IPS DF 4.7 (cell line): ENCODE results near the gene SOX2.

Experiments
- DNase-seq: peaks from one replicate; pipeline ENCODE4 v3.0.0-alpha.2; 2013; ENCODE audit warnings: low spot score; ENCODE audit errors: extremely low read depth

SOX2 gene

DNA sequence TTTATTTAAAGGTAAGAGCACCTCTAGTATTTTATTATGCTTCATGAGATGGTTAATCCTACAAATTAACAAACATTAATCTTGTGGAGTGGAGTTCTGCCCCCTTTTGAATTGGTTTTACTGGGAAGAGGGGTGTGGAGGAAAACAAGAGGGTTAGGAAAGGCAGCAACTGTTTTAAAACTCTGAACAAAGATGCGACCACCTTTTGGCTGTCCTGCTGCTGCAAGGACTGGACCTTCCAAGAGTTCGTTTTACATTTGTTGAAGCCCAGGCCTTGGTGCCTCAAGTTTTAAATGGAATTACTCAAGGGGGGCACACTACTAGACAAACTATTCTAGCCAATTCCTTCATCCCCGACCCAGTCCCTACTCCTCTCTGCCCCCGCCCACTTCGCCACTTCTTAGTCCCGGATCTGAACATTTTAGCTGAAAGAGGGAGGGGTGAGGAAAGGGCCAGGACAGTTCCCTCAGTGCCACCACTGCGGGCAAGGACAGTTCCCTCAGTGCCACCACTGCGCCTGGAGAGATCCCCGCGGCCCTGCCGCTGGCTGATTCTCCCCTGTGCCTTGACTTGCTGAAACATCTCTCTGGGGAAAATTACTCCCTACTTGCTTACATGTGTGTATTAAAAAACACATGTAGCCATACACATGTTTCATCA lies 11.2 kb downstream of the SOX2 start:
- no peak for DNase-seq

DNA sequence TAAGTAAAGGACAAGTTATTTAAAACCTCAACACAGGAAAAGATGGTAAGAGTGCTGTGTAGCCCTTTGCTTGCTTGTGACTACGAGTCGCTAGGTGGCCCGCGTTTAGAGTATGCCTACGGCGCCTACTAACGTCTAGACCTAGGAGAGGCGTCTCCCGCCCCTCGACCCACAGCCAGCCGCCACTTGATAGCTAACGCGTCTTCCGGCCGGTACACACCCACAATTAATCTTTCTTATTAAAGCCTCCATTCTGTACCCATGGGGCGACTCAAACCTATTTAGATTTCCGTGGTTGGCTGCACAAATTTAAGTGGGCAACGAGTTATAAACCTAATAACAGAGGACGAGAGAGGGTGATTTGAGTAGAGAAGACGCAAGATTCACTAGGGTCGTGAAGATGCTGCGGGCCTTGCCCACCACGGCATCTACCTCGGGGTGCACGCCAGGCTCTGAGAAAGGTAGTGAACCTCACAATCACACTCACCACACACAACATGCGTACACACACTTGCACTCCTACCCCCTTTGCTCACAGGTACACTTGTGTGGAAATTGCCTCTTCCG lies 12.0 kb downstream of the SOX2 start:
- DNase-seq, result no peak

DNA sequence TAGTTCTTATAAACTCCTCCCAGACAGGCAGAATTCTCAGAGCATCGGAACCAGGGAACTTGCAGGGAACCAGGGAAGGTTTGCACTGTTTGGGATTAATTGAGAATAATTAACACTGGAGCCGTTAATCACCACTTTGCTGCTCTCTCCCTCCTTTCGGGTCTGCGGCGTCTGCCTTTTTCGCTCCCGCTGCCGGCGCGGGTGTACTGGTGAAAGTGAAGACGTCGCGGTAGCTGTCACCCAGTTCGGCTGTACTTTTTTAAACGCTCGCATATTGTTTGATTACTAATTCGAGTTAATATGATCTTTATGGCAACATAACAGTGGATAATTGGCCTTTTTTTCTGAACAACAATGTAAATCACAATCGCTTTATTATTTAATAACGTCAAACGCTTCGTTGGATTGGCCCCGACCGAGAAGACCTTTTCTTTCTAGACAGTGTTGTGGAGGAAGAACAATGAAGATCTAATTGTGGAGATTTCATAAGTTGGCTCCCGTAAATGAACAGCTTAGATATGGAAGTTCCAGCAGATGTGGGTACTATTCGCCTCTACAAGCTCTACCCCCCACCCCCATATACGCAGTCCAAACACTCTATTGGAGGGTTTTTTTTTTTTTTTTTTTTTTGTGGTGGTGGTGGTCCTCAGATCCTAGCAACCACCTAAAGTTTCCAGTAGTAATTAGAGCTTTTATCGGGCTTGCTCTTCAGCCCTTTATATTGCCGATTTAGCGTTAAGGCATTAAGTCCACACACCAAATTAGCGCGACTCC lies 12.7 kb downstream of the SOX2 start:
- no peak for DNase-seq

DNA sequence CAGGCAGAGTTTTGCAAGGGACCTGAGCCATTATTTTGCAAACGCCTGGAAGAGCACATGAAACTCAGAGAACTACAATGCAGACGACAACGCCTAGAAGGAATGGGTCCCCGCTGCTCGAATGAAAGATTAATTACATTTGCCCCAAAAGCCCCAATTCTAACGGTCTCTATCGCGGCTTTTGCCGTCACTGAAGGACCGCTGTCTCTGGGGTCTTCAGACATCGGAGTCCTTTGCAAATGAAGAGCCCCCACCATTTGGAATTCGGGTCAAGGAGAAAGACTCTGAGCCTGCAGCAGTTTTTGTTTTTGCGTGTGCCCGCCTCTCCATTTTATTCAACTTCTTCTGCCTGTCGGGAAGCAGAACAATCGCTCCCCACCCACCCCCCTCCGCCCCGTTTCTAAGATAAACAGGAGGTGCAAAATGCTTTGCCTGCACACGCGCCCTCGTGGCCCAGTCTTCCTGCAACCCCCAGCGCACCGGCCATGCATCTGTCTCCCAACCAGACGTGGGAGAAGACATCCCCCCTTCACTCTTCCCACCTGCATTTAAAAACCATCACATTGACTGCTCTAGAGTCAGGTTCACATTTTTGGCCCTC lies 13.5 kb downstream of the SOX2 start:
- no peak for DNase-seq

DNA sequence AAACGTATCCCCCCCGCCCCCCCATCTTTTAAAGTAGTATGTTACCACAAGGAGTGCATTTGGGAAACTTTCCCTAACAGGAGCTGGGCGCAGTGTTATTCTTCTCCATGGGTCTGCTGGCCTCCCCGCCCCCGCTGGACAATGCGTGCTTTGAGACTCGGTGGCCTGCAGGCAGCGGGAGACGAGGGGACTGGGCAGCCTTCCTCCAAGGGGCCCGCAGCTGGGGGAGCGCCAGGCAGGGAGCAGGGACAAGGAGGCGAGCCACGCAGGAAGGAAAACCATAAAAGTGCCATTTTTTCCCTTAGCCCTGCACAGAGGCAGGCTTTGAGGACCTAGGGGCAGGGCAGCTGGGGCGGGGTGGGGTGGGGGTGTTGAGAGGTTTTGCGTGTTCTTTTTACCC lies 14.1 kb downstream of the SOX2 start:
- DNase-seq, result no peak

DNA sequence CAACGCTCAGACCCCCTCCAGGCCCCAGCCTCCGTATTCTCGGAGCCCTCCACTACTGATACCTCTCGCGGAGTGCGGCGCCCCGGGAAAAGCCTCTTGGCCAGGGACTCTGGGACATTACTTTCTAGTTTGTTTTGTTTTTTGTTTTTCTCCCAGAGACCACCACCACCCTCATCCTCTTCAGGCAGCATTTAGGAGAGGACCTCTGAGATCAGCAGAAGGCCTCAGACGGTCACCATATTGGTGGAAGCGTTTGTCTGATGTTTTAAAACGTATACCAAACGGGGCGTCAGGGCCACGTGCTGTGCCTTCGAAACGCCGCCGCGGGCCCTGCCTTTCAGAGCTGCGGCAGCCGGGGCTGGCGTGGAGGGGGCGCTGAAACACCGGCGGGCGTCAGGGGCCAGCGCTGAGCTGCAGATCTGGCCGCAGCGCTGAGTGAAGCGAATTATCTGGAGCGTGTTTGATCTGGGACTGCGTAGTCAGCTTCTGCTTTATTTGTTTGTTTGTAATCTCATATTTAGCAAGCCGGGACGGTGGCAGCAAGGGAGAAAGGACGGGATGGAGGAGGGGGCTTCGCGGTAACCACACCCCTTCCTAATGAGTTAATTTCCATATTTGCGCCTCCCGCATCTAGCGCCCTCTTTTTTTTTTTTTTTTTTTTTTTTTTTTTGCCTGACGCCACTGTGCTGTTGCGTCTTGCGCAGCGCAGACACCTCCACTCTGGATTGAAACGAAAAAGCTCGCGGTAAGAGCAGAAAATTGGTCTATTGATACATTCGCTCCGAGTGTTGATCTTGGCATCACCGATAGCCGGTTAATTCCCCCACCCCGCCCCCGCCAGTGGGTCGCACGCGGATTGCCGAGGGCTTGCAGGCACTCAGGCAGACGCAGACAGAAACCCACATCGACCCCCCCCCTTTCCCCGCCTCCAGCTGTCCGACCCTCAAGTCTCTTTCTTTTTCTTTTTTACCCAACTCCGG lies 14.9 kb downstream of the SOX2 start:
- DNase-seq, result no peak

DNA sequence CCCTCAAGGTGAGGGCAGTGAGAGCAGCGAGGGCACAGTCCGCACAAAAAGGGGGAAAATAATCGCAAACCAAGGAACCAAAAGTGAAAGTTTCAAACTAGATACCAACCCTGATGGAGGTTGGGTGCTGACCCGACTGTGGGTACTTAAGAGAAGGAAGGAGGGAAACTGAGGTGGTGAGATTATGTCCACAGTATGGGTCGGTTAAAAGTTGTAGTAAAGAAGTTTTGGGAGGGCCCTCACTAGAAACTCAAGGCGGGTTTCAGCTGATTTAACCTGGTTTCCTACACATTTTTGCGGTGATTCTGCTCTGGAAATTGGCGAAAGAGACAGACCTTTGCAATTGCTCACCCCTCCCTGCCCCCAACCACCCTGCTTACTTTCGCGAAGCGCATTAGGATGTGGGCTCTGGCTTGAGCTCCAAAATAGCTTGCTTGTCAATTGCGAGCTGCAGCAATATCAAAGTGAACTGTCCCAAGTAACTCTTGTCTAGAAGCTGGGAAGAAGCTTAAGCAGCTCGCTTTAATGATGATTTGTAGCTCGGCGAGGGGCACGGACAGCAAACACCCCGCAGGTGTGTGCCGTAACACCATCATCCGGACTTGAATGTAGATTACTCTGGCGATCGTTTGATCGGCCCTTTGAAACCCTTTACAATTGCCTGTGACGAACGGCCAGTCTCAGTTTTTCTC lies 15.8 kb downstream of the SOX2 start:
- DNase-seq, result no peak

DNA sequence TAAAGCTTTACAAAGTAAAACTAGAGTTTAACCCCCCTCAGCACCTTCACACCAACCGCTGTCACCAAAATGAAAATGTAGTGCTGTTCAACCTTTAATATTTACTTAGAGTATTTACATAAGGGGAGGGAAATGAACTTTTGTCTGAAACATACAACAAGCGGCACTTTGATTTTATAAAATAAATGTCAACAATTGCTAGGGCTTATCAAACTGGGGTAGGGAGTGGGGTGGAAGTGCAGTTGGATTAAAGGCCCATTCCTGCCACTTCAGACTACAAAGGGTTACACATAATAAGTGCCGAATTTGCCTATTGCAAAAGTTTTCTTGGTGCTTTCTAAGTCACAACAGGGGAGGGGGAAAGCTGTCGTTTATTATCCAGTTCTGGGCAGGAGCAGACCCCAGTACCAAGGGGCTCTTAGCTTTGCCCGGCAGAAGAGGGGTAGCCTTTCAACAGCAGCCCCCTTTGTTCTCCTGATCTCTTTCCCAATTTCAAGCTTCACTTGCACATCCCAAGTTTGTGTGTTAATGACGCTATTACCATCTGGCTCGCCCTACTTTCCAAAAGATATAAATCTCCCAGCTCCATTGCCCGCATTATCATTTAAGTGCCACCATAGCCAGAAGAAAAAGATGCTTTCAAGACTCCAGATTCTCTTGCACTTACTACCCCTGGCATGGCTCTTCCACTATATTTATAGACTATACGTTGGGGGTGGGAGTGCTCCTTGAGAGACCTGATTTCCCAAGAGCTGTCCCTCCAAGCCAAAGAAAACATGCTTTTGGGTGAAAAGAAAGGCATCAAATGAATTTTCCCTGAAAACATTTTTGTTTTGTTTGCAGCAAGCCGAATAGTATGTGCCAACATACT lies 17.0 kb downstream of the SOX2 start:
- no peak for DNase-seq

DNA sequence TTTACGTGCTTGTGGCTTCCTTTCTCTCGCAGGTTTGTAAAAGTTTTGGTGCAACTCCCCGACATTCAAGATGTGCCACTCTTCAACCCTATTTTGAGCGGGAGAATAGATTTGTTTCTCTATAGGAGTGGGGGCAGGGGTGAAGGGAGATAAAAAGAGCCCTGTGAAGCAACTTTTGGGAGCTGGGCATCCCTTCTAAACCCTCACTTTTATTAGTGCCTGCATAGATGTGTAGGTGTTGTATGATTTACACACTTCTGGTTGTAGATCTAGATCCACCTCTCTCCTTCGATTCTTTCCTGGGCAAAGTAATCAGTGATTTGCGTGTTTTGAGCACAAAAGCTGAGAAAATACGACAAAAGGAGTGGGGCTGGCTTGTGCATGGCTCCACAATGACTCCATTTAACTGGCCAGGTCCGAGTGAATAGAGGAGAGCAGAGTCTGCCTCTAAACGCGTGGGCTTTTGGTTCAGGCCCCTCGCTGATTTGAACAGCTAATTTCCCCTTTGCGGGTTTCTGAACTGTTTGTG lies 17.7 kb downstream of the SOX2 start:
- DNase-seq, result no peak

DNA sequence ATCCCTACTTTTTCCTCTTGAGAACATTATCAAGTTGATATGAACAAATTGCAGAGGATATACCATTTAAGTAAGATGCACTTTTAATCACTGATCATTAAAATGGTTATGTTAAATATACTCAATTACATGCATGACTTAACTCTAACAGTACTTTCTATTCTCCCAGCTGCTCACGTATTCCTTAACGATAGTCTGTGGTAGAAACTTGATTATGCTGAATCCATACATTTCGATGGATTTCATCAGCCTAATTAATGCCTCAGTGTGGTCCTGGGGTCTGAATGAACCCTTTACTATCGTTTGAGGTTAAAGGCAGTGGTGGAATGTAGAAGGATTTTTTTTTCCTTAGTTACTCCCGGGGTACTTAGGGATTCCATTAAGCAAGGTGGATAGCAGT lies 18.6 kb downstream of the SOX2 start:
- no peak for DNase-seq

DNA sequence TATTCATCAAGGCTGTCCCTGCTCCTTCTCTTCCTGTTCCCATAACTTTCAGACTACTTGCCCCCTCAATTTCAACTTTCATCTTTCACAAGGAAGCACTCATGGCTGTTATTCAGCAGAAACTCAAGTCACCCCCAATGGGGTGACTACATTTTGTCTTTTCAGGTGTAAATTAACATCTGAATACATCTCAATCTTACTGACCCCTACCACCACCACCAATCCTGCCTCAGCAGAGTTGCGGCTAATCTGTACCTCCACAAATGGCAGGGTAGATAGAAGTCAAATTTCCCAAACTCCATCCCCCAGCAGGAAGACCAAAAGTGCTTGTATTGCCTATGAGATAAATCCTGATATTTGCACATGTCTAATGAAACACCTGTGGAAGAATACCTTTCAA lies 19.2 kb downstream of the SOX2 start:
- DNase-seq, result no peak

DNA sequence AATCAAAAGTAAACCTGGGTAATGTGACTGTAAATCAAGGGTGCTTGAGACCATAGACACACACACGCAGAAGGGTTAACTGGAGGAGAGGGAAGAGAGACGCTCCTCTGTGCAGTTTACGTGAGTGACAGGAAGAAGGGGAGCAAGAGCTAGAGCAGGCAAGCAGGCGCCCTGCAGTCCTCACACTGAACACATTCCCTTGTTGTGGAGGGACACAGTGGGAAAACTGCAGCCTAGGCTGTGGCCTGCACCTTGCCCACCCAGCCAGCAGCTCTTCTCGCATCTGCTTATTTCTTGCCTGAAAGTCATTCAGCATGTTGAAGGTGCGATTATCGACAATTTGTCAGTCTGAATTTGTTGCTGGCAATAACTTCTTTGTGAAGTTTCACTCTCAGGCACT lies 24.2 kb downstream of the SOX2 start:
- no peak for DNase-seq

DNA sequence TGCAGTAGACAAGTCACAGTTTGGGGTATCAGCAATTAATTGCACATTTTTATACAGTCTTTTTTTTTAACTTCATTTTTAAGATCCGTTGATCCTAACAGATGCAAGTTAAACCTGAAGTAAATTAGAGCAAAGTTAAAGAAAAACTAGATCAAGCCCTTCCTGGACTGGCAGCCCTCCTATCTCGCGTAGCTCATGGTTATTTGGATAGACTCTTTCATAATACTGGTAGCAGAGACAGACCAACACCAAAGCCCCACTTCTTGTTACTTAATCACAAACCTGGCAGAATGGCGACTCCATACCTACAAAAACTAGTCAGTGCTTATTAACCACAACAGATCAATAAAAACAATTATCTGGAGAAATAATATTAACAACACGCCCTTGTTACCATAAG lies 26.8 kb downstream of the SOX2 start:
- no peak for DNase-seq

DNA sequence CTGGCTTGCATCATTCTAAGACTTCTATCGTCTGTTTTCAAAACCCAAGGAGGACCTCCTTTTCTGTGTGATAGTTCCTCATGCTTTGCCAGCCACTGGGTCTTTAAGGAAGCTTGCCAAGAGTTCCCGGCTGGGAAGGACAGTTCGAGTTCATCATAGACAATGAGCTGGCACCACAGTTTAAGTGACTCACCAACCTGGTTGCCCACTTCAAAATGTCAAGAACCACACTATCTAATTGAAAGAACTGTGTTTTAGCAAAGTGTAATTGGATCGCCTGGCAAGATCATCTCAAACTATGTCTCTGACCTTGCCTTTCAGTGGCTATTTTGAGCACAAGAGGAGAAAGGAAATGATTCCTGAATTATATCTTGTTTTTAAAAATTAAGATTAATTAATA lies 27.9 kb downstream of the SOX2 start:
- DNase-seq, result no peak

DNA sequence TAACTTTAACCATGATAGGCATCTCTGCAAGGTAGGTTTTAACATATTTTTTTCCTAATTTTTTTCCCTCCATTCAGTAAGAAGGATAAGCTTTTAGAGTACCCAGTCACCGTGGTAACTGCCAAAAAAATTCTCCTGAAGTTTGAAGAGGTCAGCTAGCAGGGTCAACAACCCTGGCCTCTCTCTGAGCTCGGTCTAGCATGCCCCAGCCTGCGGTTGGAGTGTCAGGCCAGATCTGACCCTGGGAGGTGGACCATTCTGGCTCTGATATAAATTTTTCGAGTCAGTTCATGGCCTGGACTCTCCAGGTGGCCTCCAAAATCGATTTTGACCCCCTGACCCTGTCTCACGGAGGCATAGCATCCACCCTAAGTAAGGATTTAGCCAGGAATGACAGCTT lies 29.7 kb downstream of the SOX2 start:
- DNase-seq, result no peak

DNA sequence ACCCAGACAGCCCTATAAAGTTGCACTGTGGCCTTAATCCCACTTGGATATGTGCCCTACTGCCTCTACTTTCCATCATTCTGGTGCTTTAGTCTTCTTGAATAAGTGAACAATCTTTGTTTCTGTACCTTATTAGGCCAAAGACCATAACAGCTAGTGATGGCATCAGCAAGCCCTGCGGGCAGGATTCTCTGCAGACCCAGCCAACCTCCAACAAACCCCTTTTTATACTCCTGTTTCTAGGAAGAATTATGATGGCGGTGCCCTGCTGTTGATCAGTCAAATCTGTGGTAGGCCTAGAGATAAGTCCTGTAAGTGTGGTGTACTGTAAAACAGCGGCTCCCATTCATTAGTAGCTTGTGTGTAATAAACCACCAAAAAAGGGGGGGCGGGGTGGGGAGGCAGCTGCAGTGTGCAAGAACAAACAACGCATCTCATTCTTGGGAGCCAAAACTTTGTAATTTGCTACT lies 40.5 kb downstream of the SOX2 start:
- no peak for DNase-seq

DNA sequence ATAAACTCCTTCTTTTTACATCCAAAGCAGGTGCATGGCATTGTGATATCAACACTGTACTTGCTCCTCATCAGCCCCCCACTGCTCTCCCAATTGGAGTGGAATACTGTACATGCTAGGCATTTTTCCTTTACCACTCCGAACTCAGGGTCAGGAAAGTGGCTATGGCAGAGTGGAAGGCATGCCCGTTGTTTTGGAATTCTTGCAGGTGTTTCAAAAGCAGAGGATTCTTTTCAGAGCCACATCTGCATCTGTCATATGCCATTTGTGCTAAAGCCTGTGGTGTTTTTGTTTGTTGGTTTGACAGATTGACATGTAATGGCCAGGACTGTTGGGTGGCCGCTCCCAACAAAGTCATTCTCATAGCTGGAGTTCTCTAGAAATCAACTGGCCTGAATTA lies 41.7 kb downstream of the SOX2 start:
- no peak for DNase-seq

DNA sequence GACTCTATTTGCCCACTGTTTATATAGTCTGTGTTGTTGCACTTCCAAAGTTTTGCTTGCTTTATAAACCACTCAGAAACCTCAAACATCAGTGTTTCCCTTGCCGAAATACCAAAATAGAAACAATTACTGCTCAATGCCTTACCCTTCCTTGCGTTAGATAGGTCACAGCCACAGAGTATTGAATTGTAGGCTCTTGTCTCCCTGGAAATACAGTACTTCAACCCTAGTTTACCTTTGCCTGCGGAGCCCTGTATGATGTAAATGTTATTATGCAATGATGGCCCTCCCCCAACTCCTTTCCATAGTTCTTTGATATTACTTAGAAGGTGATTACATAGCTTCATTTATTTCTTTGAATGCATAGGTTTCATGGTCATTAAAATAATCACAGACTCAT lies 44.2 kb downstream of the SOX2 start:
- no peak for DNase-seq

DNA sequence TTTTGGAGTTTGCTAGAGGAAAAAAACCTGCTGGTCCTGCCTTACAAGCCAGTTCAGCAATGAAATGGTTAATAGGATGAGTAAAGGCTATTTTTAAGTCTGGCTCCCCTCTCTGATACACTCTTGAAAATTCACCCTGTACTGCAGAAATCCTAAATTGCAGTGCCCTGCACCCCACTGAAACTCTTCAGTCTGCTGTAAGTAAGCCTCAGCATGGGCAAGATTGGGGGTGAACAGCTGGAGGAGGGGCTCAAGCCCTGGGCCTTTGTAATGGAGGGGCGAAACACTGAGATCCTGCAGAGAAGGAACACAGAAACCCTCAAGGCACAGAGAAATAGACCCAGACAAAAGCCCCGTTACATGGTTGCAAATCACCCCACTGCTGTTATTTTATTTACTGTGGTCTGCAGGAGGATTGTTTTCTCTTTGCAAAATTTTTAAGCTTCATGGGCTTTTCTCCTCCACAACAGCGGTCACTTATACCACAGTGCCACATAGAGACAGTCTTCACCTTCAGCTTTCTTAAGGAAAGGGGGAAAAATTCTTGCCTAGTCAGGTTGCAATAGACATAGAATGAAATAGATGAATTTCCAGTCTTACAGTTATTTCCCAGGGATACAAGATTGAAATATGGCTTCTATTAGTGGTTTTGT lies 45.0 kb downstream of the SOX2 start:
- DNase-seq, result peak; percentile 58
